Adrenal gland (tissue), 5 donors: ENCODE measurements around the gene PLA2G4B.
A peak's percentile ranks its signal among the peaks of the same experiment; 100 is the strongest.

Experiments used
- CTCF ChIP-seq, 6 experiments: fragments of 450-650 bp in 4 of 6; fragments of 200-600 bp in 2 of 6; sonication (generic) in 1 of 6; IDR thresholded peaks; 1 replicate in 5 of 6; 2 replicates in 1 of 6; pipeline versions ENCODE4 v1.5.1 to v1.8.0; 2016 to 2021; ENCODE audit warnings: antibody characterized with exemption in 6 of 6, mild to moderate bottlenecking in 2 of 6, moderate library complexity in 1 of 6
- POLR2A ChIP-seq, 2 donors: fragments of 450-650 bp; IDR thresholded peaks; one replicate each; pipeline ENCODE4 v1.6.1; 2017; ENCODE audit warnings: antibody characterized with exemption in 2 of 2, mild to moderate bottlenecking in 2 of 2, moderate library complexity in 1 of 2
- donor health status: DM: no; HTN: no; CAD: no.

GRCh38 chr15:41828807-41829141 lies 9.9 kb upstream of the PLA2G4B start:
- TF ChIP-seq CTCF (IDR thresholded peaks at IDR 0.05): no peak
- TF ChIP-seq POLR2A (IDR thresholded peaks at IDR 0.05): peak in 1 of 2 donors; percentile 7
